Measurements from ENCODE around the gene C9orf153.

The C9orf153 gene

DNA sequence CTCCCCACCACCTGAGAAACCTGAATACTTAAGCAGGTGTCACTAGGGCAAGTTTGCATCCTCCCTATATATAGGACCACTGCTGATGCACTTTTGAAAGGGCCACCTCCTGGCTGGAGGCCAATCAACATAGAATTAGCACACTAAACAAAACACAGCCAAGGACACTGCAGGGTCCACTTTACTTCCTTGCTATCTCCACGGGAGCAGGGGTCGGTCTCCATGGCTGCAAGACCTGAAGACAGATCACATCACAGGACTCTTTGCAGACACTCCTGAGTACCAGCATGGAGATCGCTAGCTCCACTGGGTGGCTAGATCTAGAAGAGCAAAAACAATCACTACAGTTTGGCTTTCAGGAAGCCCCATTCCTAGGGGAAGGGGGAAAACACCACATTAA, 72.3 kb downstream of the C9orf153 start:
- DNase-seq (ENCODE audit: low spot score): no peak

DNA sequence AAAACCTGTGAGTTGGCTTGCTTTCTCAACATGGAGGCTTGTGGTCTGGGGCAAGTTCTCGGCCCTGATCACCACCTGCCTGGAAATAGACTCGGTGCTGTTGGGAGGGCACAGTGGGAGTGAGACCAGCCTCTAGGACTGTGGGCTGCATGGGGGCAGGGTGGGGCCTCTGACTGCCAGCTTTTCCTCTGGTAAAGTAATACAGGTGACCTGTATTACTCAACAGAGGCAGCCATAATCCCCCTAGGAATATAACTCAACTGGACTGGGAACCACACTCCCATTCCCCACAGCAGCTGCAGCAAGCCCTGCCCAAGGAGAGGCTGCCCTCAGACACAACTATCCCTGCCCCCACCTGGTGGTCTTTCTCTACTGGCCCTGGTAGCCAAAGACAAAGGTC, 72.8 kb downstream of the C9orf153 start:
- no peak for DNase-seq (ENCODE audit: low spot score)

DNA sequence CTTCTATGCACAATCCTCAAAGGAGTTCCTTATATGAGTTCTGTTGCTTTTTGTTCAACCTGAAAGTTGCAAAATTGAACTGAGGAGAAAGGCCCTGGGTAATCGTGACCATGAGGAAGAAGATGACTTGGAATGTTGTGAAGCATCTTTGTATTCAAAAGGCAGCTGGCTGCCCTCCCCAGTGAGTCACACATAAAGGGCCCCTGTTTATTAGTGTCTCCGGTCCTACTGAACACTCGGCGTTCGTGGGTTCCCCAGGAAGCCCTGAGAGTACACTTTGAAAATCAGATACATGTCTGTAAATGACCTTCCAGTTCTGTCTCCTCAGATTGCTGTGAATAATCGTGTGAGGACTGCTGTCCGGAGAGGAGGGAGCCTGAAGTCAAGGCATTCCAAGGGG, 73.6 kb downstream of the C9orf153 start:
- no peak for DNase-seq (ENCODE audit: low spot score)

DNA sequence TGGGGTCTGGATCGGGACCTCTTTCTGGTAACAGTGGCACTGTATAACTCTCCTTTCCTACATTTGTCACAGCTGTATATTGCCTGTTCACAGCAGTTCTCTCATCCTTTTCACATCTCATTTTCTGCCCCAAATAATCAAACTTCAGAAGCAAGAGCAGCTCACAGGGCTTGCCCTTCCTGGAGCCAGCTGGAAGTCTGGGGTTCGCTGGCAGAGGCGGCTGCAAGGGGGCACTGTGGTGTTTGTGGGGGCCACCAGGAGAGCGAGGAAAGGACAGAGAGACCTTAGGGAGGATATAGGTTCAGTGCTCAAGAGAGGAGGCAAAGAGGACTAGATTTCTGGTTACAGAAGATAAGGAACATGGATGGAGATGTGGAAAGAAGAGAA, 75.3 kb downstream of the C9orf153 start:
- DNase-seq (ENCODE audit: low spot score): no peak

DNA sequence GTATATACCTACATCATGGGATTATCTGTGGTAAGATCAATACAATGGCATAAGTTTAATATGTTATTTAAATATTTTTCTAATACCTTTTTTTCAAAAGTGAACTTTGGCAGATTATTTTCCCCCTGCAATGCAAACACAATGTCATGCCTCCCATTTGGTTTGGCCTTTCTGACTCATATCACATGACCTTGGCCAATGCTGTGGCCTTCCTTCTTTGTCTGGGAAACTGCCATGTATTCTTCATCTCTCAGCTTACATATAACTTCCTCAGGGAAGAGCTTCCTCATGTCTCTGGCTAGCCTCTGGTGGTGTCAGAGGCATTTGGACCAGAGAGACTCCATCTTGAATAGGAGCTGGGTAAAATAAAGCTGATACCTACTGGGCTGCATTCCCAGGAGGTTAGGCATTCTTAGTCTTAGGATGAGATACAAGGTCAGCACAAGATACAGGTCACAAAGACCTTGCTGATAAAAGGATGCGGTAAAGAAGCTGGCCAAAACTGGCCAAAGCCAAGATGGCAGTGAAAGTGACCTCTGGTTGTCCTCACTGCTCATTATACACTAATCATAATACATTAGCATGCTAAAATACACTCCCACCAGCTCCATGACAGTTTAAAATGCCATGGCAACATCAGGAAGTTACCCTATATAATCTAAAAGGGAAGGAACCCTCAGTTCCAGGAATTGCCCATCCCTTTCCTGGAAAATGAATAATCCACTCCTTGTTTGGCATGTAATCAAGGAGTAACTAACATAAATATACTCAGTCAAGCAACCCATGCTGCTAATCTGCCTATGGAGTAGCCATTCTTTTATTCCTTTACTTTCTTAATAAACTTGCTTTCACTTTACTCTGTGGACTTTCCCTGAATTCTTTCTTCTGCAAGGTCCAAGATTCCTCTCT, 76.0 kb downstream of the C9orf153 start:
- DNase-seq (ENCODE audit: low spot score): no peak

DNA sequence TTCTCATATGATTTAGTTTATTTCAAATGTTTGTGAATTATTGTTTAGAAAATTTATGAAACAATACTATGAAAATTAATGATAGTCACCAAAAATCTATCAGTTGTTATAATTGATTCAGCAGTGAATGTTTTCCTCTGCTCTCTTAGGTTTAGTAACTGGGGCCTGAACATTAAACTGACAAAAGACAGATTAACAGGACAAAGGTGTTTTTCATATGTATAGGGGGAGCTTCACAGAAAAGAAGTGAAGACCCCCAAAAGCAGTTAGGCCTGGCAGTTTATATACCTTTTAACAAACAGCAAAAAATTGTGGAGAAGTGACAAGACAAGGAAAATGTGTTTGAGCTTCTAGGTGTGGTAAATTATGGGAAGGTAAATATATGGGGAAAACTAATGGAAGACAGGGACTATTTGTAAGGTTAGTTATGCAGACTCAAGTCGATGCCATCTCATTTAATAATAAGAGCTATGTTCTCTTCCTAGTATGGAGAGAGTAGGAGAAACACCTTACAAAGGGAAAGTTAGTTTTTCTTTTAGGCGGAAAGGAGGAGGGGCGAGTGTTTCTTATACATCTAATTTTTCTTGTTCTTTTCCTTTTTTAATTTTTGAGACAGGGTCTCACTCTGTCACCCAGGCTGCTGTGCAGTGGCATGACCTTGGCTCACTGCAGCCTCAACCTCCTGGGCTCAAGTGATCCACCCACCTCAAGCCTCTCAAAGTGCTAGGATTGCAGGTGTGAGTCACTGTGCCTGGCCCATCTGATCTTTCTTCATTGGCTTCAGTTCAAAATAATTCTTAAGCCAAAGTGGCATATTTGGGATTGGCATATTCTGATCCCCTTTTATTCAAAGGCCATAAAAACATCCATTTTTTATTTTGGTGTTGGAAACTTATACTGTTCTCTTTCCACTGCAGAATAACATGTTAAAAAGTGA, 77.8 kb downstream of the C9orf153 start:
- no peak for DNase-seq (ENCODE audit: low spot score)

DNA sequence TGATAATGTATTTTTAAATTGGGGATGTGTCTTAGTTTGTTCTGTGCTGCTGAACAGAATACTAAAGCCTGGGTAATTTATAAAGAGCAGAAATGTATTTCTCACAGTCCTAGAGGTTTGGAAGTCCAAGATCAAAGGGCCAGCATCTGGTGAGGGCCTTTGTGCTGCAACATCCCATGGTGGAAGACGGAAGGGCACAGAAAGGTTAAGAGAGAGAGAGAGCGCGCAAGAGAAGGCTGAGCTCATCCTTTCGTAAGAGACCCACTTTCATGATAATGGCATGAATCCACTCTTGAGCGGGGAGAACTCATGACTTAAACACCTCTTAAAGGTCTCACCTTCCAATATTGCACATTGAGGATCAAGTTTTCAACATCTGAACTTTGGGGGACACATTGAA, 81.0 kb downstream of the C9orf153 start:
- DNase-seq (ENCODE audit: low spot score): no peak

DNA sequence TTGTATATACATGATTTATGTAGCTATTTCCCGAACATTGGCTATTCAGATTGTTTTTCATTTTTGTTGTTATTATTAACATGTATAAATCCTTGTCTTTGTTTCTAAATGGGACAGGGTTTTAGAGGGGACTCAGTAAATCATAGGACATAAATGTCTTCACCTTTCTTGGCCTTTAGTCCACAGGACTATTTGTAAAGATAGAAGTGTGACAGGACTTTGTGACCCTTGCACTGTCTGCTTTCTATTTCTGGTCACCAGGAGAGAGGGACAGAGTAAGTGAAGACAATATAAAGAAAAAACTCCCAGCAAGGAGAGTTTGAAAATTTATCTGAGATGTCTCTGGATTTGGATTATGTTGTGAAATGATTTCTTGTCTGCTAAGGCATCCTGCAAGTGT, 81.5 kb downstream of the C9orf153 start:
- DNase-seq (ENCODE audit: low spot score): no peak

DNA sequence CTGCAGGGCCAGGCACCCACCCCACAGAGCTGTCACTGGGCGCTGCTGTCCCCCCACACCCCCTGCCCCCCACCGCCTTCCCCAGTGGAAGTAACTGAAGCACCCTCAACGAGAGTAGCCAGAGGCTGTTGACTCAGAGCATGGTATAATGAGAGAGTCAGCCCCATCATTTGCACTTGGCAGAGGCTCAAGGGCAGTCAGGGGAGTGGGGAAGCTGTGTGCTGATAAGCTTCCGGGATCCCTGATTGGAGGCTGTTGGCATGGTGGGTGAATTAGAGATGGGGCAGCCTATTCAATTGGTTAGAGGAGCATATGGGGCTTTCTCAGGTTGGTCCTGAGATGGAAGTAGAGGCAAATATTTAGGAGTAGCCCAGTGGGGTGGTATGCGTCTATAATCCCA, 83.0 kb downstream of the C9orf153 start:
- no peak for DNase-seq (ENCODE audit: low spot score)

DNA sequence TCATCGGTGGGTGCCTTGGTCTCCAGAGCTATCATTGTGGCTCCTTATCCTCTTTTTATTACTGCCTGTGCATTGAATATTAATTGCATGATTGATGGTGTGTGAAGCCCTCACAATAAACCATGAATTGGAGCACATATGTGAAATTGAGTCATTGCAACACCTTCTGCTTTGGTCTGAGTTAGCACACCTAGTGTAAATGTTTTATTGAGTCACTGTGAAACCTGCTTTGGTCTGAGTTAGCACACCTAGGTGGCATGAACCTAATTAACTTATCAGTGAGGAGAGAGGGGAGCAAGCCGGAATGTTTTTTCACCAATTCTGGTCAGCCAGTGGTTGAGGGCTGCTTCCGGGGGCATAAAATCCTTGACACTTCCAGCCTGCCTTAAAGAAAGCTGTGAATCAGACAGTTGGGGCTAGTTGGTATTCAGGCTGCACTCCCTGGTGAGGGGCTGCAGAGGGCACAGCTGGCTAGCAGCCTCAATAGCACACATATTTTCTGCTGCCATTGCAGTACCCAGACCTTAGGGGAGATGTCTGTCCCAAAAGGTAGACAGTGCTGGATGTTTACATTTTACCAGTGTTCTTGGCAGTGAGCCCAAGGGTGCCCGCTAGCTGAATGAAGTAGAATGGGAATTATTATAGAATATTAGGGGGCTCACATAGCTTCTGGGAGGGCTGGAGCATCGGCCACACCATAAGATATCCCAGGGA, 83.6 kb downstream of the C9orf153 start:
- no peak for DNase-seq (ENCODE audit: low spot score)

DNA sequence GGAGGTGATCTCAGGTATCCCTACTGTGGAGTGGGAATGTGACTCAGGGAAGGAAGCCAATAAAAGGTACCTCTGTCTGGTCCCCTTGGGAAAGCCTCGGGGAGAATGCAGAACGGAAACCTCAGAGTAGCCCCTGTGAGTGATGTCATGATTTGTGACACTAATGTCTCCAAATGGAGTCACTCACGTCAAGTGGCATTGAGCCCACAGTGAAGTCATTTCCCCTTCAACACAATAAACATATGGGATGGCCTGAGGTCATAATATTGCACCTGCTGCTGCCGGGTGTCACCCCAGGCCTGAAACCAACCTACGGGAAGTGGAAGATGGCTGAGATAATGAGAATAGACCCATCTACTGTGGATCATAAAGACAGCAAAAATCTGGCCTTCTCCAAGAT, 84.2 kb downstream of the C9orf153 start:
- DNase-seq (ENCODE audit: low spot score): no peak
